Thymus (tissue), 11 donors: Measurements from ENCODE around the gene PCMTD2. TPM values are rescaled to one million over a fixed set of nuclear protein-coding genes. Genes with fewer than 3 reads are reported as not detected.

Experiments
- DNase-seq, 9 donors: peaks; one replicate each; pipeline ENCODE4 v3.0.0-alpha.2; 2013; ENCODE audit warnings: low spot score in 9 of 9, low read depth in 6 of 9, missing footprints in 1 of 9
- H3K27ac ChIP-seq, 2 donors: one replicate each; pipeline ENCODE4 v1.5.1; 2013; ENCODE audit warnings: control low read depth in 1 of 2, low read depth in 1 of 2, low read length in 1 of 2, mild to moderate bottlenecking in 1 of 2, moderate library complexity in 1 of 2
- H3K27me3 ChIP-seq, 2 donors: one replicate each; pipeline ENCODE4 v1.5.1; 2013; ENCODE audit warnings: low read length in 1 of 2; ENCODE audit not compliant: control insufficient read depth in 2 of 2, insufficient read depth in 1 of 2
- H3K36me3 ChIP-seq, 2 donors: one replicate each; pipeline ENCODE4 v1.5.1; 2013; ENCODE audit warnings: low read length in 1 of 2, mild to moderate bottlenecking in 1 of 2, moderate library complexity in 1 of 2; ENCODE audit not compliant: control insufficient read depth in 2 of 2, insufficient read depth in 2 of 2
- H3K4me1 ChIP-seq, 2 donors: one replicate each; pipeline ENCODE4 v1.5.1; 2013; ENCODE audit warnings: low read length in 2 of 2; ENCODE audit not compliant: control insufficient read depth in 2 of 2, insufficient read depth in 2 of 2
- H3K4me3 ChIP-seq, 2 donors: one replicate each; pipeline ENCODE4 v1.5.1; 2013; ENCODE audit warnings: low read length in 2 of 2, control low read depth in 1 of 2, mild to moderate bottlenecking in 1 of 2
- H3K9me3 ChIP-seq, 2 donors: one replicate each; pipeline ENCODE4 v1.5.1; 2013; ENCODE audit warnings: low read length in 1 of 2, mild to moderate bottlenecking in 1 of 2; ENCODE audit not compliant: control insufficient read depth in 2 of 2, insufficient read depth in 1 of 2
- WGBS: extraction: QIAGEN DNeasy Blood & Tissue Kit; methylation state at CpG from one replicate; pipeline ENCODE4 v1.1.7; 2013; 5-methylcytosine and 5-hydroxymethylcytosine counted together
- polyA plus RNA-seq: library from polyadenylated mRNA; stranded (reverse); fragments of 200-250 nt; gene quantifications from one replicate; pipeline ENCODE4 v1.2.3, GENCODE V29; 2013
- total RNA-seq: library from RNA; stranded (reverse); fragments of 120-200 nt; gene quantifications from one replicate; pipeline ENCODE4 v1.2.4, GENCODE V29; 2013
- donor health status: healthy.

Gene PCMTD2
- total and polyA plus RNA-seq, 2 donors = 40.6 to 123 TPM

DNA sequence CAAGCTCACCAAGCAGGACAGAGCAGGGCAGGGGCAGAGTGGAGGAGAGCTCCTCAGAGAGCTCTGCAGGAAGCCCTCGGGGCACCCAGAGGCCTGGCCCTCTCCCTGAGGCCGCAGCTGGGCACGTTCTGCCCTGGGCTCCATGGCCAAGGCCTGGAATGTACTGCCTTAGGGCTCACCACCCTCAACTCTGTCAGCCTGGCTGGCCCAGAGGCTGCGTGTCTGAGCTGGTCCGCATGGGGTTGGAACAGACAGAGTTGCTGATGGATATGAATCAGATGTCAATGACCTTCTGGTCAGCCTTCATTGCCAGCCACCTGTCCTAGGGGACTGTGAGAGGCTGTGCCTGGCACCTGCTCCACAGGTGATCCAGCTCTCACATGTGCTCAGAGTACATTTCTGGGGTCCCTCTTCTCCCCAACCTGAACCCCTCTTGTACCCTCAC lies 33.2 kb upstream of the PCMTD2 start:
- no peak for DNase-seq
- 92% methylated on average over 5 of the region's 5 CpGs for WGBS
- Histone ChIP-seq H3K36me3 (no peaks in the 10 kb centered on the region), H3K4me3 (no peak overlapping the region), H3K27ac (no peak overlapping the region), H3K27me3 (peaks cover 0 to 3% of the 10 kb centered on the region in 2 donors), H3K4me1 (peaks cover 0 to 20% of the 10 kb centered on the region in 2 donors), H3K9me3 (no peaks in the 10 kb centered on the region)

GRCh38 chr20:64222851-64223525 lies 32.6 kb upstream of the PCMTD2 start:
- Histone ChIP-seq H3K9me3 (no peaks in the 10 kb centered on the region), H3K27ac (no peak overlapping the region), H3K4me1 (peaks cover 0 to 26% of the 10 kb centered on the region in 2 donors), H3K4me3 (no peak overlapping the region), H3K36me3 (no peaks in the 10 kb centered on the region), H3K27me3 (peaks cover 0 to 3% of the 10 kb centered on the region in 2 donors)
- 94% methylated on average over 20 of the region's 20 CpGs for WGBS
- no peak for DNase-seq

DNA sequence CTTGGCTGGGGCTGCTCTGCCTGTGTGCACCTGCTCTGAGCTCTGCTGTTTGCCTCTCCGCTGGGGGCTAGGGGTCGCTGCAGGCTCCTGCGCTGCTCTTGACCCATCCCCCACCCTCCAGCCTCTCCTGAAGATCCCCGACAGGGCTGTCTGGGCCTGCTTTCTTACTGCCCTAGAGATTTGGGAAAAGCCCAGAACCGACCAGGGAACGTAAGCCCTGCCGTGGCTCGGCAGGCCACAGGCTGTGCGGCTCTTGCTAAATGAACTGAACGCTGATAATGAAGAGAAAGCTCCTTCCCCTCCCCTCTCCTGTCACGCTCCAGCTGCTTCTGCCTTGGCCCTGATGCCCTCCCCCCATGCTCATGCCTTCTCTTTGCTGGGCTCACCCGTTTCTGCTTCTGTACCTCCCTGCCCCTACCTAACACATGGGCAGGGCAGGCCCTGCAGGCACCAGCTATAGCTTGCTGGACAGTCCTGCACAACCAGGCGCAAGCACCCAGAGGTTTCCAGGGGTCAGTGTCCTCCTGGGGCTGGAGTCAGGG lies 32.0 kb upstream of the PCMTD2 start:
- peaks cover 0 to 3% of the 10 kb centered on the region in 2 donors for H3K27me3 ChIP-seq
- peak overlapping the region in 1 of 2 donors; percentile 18 for H3K27ac ChIP-seq
- no peaks in the 10 kb centered on the region for H3K36me3 ChIP-seq
- DNase-seq = peak; percentile 6 to 62 (median 32)
- H3K9me3 ChIP-seq = no peaks in the 10 kb centered on the region
- H3K4me1 ChIP-seq = peaks cover 0 to 26% of the 10 kb centered on the region in 2 donors
- no peak overlapping the region for H3K4me3 ChIP-seq
- 72% methylated on average over 13 of the region's 13 CpGs for WGBS

- Histone ChIP-seq H3K36me3 (no peaks in the 10 kb centered on the region), H3K27me3 (peaks cover 0 to 3% of the 10 kb centered on the region in 2 donors), H3K4me1 (peaks cover 0 to 26% of the 10 kb centered on the region in 2 donors), H3K27ac (no peak overlapping the region), H3K4me3 (no peak overlapping the region), H3K9me3 (no peaks in the 10 kb centered on the region)
- 91% methylated on average over 10 of the region's 10 CpGs for WGBS
- DNase-seq = no peak
These were observed 31.0 kb upstream of the PCMTD2 start for GRCh38 chr20:64224351-64225170.

DNA sequence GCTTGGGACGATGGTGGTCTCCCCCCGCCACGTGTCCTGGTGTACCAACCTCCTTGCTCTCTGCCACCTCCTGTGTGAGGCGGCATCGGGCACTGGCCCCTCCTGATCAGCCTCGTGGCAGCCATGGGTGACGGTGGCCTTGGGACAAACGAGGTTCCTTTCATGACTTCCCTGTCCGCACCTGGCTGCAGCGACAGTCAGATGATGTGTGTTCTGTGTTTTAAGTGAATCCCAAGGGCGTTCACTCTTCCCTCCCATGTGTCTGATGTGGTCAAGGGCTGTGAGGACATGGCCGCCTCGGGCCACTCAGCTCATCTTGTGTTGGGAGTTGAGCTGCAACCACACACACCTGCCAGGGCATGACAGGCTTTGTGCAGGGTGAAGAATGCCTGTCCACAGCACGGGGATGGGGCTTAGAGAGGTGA lies 30.4 kb upstream of the PCMTD2 start:
- no peaks in the 10 kb centered on the region for H3K27me3 ChIP-seq
- WGBS = 81% methylated on average over 14 of the region's 14 CpGs
- no peak for DNase-seq

GRCh38 chr20:64225828-64226598 lies 29.5 kb upstream of the PCMTD2 start:
- 96% methylated on average over 14 of the region's 14 CpGs for WGBS
- Histone ChIP-seq H3K36me3 (no peaks in the 10 kb centered on the region), H3K27ac (no peak overlapping the region), H3K27me3 (no peaks in the 10 kb centered on the region), H3K9me3 (no peaks in the 10 kb centered on the region), H3K4me1 (peaks cover 0 to 26% of the 10 kb centered on the region in 2 donors), H3K4me3 (no peak overlapping the region)
- DNase-seq = no peak

More for the DNA sequence above, 30.4 kb upstream of the PCMTD2 start:
- H3K27ac ChIP-seq = no peak overlapping the region
- H3K36me3 ChIP-seq = no peaks in the 10 kb centered on the region
- H3K4me3 ChIP-seq = no peak overlapping the region
- peaks cover 0 to 26% of the 10 kb centered on the region in 2 donors for H3K4me1 ChIP-seq
- H3K9me3 ChIP-seq = no peaks in the 10 kb centered on the region

DNA sequence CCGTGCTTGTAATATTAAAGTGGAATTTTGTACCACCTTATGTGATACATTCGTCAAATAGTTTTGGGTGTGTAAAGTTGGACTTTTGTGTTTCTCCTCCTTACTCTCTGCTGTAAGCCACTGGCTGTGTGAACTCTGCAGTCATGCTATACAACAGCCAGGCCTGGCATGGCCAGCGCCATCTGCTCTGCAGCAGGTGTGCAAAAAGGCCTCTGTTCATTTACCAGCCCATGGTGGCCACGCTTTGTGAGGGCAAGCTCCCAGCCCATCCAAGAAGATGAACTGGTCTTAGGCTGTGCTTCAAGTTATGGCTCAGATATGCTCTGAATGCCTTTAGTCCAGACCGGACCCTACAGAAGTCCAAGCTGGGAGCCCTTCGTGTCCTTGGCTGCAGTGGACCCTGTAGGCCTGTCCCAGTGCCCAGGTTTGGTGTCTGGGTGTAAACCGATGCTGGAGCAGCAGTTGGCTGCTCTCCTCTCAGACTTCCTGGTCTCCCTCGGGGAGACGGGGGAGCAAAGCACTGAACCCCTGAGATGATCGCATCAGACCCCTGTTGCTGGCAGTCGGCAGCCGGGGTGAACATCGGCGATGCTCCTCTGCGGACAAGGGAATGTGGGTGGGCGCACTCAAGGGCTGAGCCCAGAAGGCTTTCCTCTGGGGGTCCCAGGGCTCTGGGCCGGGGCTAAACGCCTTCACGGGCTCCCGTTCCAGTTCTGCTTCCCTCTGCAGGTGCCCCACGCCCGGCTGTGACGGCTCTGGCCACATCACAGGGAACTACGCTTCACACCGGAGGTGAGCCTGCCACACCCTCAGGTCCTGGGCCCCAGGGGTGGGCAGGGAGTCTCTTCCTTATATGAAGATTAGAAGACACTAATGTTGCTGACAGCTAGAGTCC lies 28.6 kb upstream of the PCMTD2 start:
- Histone ChIP-seq H3K4me1 (peaks cover 0 to 22% of the 10 kb centered on the region in 2 donors), H3K27ac (no peak overlapping the region), H3K27me3 (no peaks in the 10 kb centered on the region), H3K4me3 (no peak overlapping the region), H3K36me3 (no peaks in the 10 kb centered on the region), H3K9me3 (no peaks in the 10 kb centered on the region)
- WGBS = 84% methylated on average over 25 of the region's 25 CpGs
- DNase-seq = peak in 1 of 9 donors; percentile 39

GRCh38 chr20:64228086-64228653 lies 27.4 kb upstream of the PCMTD2 start:
- 89% methylated on average over 8 of the region's 8 CpGs for WGBS

More at GRCh38 chr20:64228086-64228653, 27.4 kb upstream of the PCMTD2 start:
- Histone ChIP-seq H3K9me3 (no peaks in the 10 kb centered on the region), H3K36me3 (no peaks in the 10 kb centered on the region), H3K4me3 (no peak overlapping the region), H3K27ac (no peak overlapping the region), H3K4me1 (peaks cover 0 to 22% of the 10 kb centered on the region in 2 donors), H3K27me3 (no peaks in the 10 kb centered on the region)
- no peak for DNase-seq
